GM12891 (cell line): Measurements from ENCODE around the gene JMJD6.

Experiments
- PAX5 ChIP-seq: IDR thresholded peaks from 2 replicates; pipeline ENCODE4 v1.6.1; 2011; ENCODE audit warnings: low read length, moderate library complexity, mild to moderate bottlenecking; ENCODE audit not compliant: insufficient read depth, severe bottlenecking
- POLR2A ChIP-seq: IDR thresholded peaks from 2 replicates; pipeline ENCODE4 v1.6.1; 2011; ENCODE audit warnings: low read depth, low read length, control low read depth
- POLR2AphosphoS5 ChIP-seq: IDR thresholded peaks from 2 replicates; pipeline ENCODE4 v1.6.1; 2011; ENCODE audit warnings: low read depth, low read length, control low read depth
- POU2F2 ChIP-seq: IDR thresholded peaks from 2 replicates; pipeline ENCODE4 v1.6.1; 2011; ENCODE audit warnings: low read depth, mild to moderate bottlenecking, control low read depth, low read length, moderate library complexity
- SPI1 ChIP-seq: IDR thresholded peaks from 2 replicates; pipeline ENCODE4 v1.6.1; 2011; ENCODE audit warnings: low read depth, low read length, control low read depth
- TAF1 ChIP-seq: IDR thresholded peaks from 2 replicates; pipeline ENCODE4 v1.6.1; 2011; ENCODE audit warnings: low read depth, low read length, control low read depth

- TF ChIP-seq POLR2A (no peak), TAF1 (no peak), POLR2AphosphoS5 (no peak), SPI1 (peak; percentile 61), POU2F2 (no peak), PAX5 (no peak)
Observed at GRCh38 chr17:76738468-76738850, 12.1 kb upstream of the JMJD6 start.
